ENCODE measurements around the gene PARM1. TPM values are rescaled to one million over a fixed set of nuclear protein-coding genes. Genes with fewer than 3 reads are reported as not detected.

PARM1 gene
- total and polyA plus RNA-seq, 2 of the 4 experiments (the other 2 are of a cell fraction) = 0.07 to 0.18 TPM

- Histone ChIP-seq H3K9me3 (ENCODE audit: control insufficient read depth, insufficient read depth, low read length) (no peaks in the 10 kb centered on the region), H3K9ac (ENCODE audit: low read depth, low read length) (no peak overlapping the region), H3K9me1 (ENCODE audit: insufficient read depth, low read length) (no peaks in the 10 kb centered on the region), H3K4me2 (ENCODE audit: low read depth, low read length) (no peak overlapping the region), H2BK15ac (ENCODE audit: low read depth, low read length) (no peak overlapping the region), H3K56ac (ENCODE audit: extremely low read depth, insufficient read depth, low read length) (no peak overlapping the region), H3K18ac (ENCODE audit: low read depth, low read length) (no peak overlapping the region), H4K91ac (ENCODE audit: insufficient read depth, low read depth, low read length) (no peak overlapping the region), H2AK9ac (replicated peaks; ENCODE audit: low read depth, low read length, poor library complexity) (no peak overlapping the region), H3K4me3 (ENCODE audit: insufficient read depth, low read depth, low read length) (no peak overlapping the region), H2BK5ac (ENCODE audit: low read depth, low read length, poor library complexity, severe bottlenecking) (no peak overlapping the region), H3K27me3 (ENCODE audit: control insufficient read depth, insufficient read depth, low read length) (no peaks in the 10 kb centered on the region), H2BK120ac (ENCODE audit: low read depth, low read length) (no peak overlapping the region), H2AFZ (replicated peaks; ENCODE audit: low read length, poor library complexity) (no peak overlapping the region), H3K14ac (replicated peaks; ENCODE audit: low read depth, low read length) (no peak overlapping the region), H3K4me1 (ENCODE audit: control insufficient read depth, insufficient read depth, low read length) (no peaks in the 10 kb centered on the region), H2AK5ac (ENCODE audit: low read depth, low read length) (no peak overlapping the region), H4K8ac (ENCODE audit: low read depth in 2 of 2, low read length in 2 of 2) (no peak overlapping the region), H3K4ac (ENCODE audit: low read depth, low read length) (no peak overlapping the region), H3K79me1 (ENCODE audit: low read depth in 1 of 2, low read length in 2 of 2) (no peaks in the 10 kb centered on the region), H4K5ac (ENCODE audit: low read depth, low read length) (no peak overlapping the region), H4K20me1 (ENCODE audit: insufficient read depth, low read length) (no peaks in the 10 kb centered on the region), H3K36me3 (ENCODE audit: control insufficient read depth, insufficient read depth, low read length) (no peaks in the 10 kb centered on the region), H3K23ac (ENCODE audit: low read depth, low read length) (no peak overlapping the region), H3K27ac (ENCODE audit: insufficient read depth, low read length) (no peak overlapping the region), H2BK20ac (ENCODE audit: low read depth, low read length) (no peak overlapping the region)
- no peak for DNase-seq
- TF ChIP-seq MAFK (IDR thresholded peaks at IDR 0.05; ENCODE audit: low read depth, low read length) (peak; percentile 83), POLR2A (IDR thresholded peaks at IDR 0.05; ENCODE audit: low read depth, low read length) (no peak)
- intact Hi-C loops (cut with micrococcal nuclease) = no loop called here
- ChIA-PET CTCF (interaction anchor here (1.8 kb wide), 1 partner anchor 11 kb away, joined by 4 read pairs; no protein-coding TSS in a partner anchor), POLR2A (ENCODE audit: unreplicated experiment) (no interaction called here)
- in situ Hi-C loops (cut with MboI; ENCODE audit: low sequenced_read_pairs) = no loop called here
- ATAC-seq (ENCODE audit: low read depth) = no peak
- WGBS, 2 experiments (ENCODE audit: extremely low coverage in 2 of 2, insufficient read length in 1 of 2) = no CpG with 5 or more reads among the region's 1 CpG
- dilution Hi-C loops (cut with HindIII; ENCODE audit: low sequenced_read_pairs, unreplicated experiment) = no loop called here
- no TSS peak for BruUV-seq (replicated peaks)
Observed at GRCh38 chr4:75009138-75009537, 76.2 kb downstream of the PARM1 start.
